HG02884 (cell line): ENCODE measurements around the gene DMGDH.

ENCODE experiments used
- ATAC-seq: cut with Tn5 transposase; IDR thresholded peaks from one replicate; pipeline ENCODE4 v1.9.1; 2021; ENCODE audit warnings: mild to moderate bottlenecking, moderate library complexity; ENCODE audit not compliant: unreplicated experiment

The DMGDH gene

DNA sequence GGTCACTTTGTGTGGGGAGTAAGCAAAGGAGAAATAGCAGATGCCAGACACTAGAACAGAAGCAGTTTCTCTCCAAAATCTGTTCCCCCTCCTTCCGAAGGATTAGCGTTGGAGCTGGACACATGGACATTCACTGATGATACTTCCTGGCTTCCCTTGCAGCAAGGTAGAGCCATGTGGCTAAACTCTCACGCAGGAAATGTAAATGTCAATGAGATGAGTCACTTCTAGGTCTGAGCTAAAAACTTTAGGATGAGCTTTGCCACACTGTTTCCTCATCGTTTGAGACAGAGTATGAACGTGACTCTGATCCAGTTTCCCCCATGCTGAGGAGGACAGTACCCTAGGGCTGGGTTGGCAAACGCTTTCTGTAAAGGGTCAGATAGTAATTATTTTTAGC, 5.2 kb upstream of the DMGDH start:
- no peak for ATAC-seq

DNA sequence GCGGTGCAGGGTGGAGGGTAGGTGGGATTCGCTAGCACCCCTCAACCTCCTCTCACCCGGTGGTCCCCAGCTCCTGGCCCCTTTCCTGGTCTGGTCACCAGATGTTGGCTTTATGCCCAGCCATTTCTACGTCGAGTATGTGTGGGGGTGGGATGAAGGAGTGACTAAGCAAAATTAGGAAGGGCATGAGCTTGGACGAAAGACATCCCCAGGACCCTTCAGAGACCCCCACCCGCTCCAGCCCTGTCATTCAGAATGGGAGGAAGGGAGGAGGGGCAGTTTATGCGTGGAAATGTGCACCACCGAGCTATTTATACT, 835 bp upstream of the DMGDH start:
- ATAC-seq = no peak

DNA sequence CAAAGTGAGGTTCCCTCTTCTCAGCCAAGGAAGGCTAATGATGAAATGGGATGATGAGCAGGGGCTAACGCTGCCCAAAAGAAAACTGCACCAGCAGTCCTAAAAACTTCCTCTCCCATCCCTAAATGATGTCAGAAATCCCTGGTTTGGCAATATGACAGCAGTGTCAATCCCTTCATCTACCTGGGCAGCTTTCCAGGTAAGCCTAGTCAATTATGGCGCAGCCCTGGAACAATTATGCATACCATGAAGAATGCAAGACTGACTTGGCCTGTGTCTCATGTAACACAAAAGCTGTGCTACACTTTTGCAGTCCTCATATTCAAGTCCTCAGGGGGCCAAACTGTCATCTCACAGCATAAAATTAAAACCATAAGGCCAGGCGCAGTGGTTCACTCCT, 7.0 kb downstream of the DMGDH start:
- ATAC-seq = no peak

DNA sequence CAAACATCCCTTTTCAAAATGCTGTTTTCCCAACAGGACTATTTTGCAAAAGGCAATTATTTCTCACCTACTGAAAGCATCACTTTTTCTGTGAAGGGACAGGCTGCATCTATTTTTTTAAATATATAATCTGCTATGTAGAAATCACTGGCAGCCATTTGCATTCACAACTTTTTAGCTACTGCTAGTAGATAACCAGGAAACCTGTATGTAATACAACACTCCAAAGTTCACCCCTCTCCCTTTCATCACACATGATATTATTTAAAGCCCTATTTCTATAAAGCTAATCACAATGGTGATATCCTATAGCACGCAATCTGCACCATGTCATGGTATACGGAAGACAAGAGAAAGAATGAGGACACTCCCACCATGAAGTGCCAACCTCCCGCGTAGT, 9.8 kb downstream of the DMGDH start:
- no peak for ATAC-seq

DNA sequence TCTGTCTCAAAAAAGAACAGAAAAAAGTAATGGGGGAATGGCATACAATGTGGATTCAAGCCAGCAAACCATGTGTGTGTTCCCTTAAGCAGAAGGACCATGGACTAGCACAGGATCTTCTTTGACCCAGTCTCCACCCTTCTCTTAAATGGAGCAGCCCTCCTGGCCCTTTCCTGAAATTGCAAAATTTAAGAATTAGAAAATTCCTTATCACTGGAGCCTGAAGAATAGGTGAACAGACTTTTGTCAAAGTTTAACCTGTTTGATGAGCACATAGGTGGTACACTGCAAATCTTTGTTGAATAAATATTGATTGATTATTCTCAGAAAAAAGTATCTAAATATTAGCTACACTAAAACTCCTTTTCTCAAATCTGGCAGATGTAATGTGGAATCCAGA, 12.6 kb downstream of the DMGDH start:
- ATAC-seq = no peak

DNA sequence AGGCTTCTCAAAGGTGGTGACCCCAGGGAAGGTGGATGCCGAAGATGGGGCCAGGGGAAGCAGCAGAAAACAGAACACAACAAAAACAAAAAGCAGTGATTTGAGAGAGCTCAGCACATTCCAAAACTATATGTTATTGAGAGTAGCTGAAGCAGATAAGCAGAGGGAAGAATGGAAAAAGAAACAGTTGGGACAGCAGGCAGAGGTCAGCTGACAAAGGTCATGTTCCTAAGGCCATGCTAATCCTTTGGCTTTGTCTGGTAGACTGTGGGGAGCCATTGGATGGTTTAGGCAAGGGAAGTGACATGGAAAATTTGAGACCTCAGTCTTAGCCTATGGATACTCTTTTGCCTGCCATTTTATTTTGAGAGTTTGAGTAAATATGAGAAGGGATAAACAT, 14.5 kb downstream of the DMGDH start:
- ATAC-seq = no peak

DNA sequence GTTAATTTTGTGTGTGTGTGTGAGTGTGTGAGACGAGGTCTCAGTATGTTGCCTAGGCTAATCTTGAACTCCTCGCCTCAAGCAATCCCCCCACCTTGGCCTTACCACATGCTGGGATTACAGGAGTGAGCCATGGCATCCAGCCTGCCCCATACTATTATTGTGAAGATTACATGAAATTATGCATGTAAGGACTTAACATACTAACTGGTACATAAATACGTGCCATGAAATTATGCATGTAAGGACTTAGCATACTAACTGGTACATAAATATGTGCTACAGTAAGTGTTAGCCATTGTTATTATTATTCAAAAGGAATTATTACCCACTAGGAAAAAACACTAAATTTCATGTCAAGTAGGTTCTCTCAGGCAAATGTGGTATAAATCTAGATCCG, 16.2 kb downstream of the DMGDH start:
- no peak for ATAC-seq

DNA sequence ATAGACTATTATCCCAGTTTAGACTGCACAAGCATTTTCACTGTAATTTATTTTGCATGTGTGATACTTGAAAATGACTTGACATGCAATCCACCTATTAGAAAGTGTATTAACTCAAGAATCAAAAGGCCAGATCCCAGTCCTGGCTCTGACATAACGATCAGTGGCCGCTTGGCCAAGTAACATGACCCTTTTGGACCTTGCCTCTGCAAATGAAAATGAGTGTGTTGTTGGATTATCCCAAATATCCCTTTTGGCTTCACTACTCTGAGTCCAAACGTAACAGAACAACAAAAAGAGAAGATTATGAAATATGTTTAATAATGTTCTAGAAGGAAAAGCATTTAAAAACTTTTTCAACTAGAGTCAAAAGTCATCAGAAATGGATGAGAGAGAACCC, 19.0 kb downstream of the DMGDH start:
- no peak for ATAC-seq

DNA sequence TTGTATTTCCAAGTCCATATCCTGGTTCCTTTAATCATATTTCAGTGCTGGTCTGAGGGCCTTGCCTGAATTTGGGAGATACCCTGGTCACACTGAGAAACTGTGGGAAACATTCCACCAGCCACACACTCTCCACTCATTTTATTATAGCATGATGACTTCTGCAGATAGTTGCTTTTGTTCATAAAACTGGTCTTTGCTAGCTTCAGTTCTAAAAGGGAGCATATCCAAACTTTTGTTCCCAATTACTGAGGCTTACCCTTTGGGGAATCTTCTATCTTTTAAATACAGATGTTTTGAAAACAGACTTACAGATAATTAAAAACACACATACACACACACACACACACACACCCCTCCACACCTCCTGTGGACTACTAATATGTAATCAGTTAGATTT, 21.0 kb downstream of the DMGDH start:
- no peak for ATAC-seq

DNA sequence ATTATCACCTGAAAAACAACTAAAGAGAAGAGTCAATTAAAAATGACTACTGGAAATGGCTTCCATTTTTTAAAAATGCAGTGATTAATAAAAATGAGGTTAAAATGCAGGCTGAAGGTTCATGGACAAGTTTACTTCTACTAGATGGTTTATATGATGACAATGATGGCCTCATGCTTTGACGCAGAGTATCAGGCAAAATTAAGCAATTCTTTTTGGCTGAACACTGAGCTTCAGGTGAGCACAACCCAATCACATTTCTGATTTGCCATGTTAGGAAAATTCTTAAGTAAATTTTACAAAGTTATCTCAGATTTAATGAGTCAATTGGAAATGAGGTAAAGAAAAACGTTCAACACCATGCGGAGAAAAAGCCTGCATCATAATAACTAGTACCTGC, 22.3 kb downstream of the DMGDH start:
- ATAC-seq = no peak

DNA sequence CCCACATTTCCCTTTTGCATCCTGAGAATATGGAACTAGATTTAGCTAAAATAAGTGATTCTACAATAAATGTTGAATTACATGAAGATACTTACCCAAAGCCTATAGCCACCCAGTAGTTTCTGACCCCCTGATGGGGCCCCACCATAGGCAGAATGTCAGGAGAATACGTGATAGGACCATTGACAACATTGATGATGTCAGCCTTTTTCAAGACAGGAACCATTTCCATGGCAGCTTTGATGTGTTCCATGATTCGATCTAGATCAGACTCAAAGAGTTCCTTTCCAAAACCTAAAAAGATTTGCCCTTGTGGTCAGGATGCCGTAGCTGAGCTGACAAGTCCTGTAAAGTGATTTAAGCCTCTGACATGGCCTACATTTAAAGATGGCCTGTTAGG, 27.3 kb downstream of the DMGDH start:
- no peak for ATAC-seq

DNA sequence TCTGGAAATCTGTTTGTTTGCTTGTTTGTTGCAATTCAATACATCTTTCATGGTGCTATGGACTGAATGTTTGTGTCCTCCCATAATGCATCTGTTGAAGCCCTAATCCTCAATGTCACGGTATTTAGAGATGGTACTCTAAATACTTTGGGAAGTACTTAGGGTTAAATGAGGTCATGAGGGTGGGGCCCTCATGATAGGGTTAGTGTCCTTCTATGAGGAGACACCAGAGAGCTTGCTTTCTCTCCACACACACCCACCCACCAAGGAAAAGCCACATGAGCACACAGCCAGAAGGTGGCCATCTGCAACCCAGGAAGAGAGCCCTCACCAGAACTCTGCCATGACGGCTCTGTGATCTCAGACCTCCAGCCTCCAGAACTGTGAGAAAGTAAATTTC, 32.7 kb downstream of the DMGDH start:
- ATAC-seq = no peak

DNA sequence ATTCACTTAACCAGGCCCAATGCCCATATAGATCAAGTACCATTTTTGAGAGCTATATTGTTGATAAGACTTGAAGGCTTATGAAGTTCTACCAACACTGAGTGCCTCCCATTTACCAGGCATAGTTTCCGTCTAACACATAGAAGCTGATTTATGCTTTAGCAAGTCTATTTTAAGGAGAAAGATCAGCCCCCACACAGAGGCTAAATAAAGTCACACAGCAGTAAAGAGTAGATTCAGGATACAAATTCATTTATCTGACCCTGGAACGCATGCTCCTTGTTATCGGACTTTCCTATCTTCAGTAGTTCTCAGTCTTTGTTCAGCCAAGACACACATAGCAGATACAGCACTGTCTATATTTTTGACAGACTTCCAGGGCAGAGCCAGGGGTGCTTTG, 34.2 kb downstream of the DMGDH start:
- ATAC-seq = no peak

DNA sequence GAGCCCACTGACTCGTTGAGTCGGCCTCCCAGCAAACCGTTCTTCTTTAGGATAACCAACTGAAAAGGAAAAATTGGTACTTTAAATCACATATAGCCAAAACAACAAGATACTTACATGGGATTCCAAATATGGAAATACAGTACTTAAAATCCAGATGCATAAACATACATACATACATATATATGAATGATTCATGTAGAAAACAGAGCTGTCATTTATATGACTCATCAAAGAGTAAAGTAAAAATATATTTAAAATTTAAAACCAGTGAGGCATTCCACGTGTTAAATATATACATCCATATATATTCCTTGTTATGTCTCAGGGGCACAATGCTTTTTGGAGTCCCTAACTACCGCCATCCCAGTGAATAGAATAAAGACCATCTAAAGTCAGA, 36.7 kb downstream of the DMGDH start:
- no peak for ATAC-seq

DNA sequence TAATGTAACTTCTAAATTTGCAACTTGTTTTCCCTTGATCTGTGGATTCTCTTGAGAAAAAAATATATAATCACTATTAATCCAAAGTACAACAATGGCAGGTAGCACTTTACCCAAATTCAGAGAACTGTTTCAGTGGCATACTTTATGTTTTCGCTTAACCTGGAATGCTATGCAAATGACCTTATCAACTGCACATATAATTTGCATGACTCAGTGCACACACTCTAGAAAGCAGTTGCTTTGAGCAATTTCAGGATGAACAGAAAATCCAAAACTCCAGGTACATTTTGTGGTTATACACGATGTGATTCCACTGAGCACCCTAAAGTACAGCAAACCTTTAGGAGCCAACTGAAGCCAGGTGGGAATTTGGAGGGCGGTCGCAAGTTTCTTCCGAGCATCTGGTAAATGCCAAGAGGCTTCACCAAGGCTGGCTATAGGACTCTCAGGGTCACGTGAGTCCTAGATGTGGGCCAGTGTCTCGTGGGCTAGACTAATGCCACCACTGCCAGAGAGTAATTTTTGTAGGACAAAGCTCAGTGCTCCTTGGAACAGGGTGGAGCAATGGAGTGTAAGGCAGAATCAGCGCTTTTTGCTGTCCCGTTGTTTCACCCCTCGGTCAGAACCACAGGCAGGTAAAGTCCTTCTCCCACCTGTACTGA, 37.3 kb downstream of the DMGDH start:
- ATAC-seq = no peak

DNA sequence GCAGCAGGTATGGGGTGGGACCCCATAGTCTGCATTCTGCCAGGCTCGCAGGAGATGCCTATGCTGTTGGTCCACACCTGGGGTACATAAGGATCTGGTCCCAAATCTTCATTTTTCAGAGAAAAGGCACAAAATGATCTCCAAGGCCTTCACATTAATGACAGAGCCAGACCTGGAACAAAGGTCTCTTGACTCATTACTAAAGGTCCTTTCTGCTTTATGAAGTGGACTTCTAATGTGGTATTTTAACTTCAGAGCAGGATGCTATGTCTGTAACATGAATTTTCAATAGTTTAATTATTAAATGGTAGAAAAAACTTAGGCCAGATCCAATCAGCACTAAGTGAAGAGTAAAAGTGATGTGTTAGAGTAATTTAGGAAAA, 38.0 kb downstream of the DMGDH start:
- no peak for ATAC-seq

DNA sequence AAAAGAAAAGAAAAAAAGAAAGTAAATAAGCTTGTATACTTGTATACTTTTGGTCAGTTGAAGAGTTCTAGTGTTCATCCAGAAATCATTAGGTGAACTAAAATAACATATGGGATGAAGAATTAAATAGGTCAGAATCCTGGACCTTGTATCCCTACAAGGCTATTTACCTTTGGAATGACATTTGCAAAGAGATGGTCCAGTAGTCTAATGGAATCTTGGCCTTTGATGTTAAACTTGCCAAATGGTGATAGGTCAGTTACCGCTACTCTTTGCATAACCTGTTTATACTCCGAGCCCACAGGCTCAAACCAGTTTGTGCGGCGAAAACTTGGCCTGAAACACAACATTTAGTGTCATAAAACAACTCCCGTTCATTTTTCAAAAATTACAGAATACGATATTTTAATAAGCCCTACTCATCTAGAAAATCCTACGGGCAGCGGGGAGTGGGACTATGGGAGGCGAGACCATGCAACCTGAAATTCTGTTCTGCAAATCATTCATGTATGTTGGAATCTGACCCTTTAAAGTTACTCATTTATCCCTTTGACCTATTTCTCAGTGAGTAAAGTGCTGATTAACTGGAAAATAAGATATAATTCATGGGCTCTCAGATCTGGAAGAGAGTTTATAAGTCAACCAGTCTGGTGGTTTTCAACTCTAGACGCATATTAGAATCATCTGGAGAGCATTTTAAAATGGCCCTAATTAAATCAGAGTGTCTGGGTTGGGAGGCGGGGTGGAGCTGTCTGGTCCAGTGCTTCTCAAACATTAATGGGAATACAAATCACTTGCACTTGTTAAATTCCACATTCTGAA, 38.6 kb downstream of the DMGDH start:
- ATAC-seq = no peak

DNA sequence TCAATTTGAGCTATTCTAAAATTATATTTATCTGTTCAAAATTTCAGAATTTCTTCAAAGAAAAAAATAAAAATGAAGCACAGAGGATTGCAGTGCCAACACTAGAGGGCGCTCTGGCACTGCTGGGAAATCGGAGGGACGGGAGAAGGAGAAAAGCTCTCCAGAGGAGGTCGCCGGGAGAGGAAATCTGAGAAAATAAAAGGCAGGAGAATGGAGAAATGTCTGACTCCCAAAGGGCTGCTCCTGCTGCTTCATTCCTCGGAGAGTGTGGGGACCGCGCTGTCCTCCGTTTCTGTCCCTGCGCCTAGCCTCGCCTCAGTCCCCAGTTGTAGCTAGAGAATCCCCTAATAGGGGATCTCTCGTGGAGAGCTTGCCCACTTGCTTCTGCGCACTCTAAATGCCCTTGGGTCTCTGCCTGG, 44.4 kb downstream of the DMGDH start:
- ATAC-seq = no peak

DNA sequence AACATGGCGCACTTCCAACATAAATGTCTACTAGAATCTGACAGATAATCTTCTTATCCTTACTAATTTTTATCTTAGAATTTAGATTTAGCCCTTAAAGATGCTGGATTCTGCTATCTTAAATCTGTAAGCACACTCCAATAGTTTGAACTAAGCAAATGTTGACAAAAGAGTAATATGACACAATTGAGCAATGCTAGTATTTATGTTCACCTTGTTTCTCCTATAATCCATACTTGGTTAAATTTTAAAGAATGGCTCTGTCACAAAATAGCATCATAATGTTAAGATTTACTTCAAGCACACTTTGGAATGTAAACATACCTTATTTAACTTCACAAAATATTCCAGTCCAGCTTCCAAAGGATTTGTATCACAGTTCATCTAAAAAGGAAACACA, 45.5 kb downstream of the DMGDH start:
- ATAC-seq = no peak

DNA sequence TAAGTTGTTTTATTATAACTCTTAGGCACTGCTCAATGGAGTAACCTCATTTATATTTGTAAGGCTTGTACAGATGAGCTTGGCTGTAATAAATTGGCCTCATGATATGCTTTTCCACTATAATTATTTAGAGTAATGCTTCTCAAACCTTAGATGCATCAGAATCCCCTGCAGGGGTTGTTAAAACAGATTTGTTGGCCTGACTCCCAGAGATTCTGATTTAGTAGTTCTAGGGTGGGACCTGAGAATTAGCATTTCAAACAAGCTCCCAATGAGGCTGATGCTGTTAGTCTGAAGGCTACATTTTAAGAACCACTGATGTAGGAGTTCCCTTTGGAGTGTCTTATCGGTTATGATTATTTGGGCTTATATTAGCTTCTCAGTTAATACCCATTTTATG, 46.1 kb downstream of the DMGDH start:
- no peak for ATAC-seq

DNA sequence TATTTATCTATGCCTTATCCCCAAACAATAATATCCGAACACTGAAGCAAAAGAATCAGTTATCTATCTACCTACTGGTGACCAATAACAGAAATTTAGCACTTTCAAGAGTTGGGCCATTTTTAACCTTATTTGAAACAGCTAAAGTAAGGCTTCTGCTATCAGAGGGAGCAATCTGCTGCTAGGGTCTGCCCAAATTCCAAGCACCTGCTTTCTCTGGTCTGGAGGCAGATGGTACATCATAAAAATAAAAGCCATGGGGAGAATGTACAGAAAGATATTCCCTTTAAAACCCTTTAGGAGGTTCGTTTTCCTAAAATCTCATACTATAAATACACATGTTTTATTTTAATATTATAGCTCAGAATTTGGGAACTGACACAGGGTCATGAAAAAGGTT, 46.7 kb downstream of the DMGDH start:
- ATAC-seq = no peak

DNA sequence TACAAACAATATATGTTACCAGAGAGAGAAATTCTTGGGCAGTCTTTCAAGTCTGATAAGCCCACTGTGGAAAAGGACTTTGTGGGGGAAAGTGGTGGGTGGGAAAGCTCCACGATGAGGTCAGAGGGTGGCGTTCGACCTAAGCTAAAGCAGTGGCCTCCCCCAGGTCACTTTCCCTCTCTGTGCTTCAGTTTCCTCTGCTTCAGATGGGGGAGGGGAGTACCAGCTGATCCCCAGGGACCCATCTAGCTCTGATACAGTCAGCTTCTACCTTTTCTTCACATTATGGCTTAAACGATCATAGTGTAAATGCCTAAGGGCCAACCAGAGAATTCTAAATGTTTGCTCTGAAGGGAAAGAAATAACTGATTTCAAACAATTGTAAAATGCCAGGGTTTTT, 47.7 kb downstream of the DMGDH start:
- ATAC-seq = no peak
